Nephron progenitor cell (in vitro differentiated cells): ENCODE data around the gene SPTBN4.

Source experiments
- DNase-seq: peaks from one replicate; pipeline ENCODE4 v3.0.0; 2021
- H3K27ac Mint-ChIP-seq: 2 replicates; pipeline ENCODE4 v1.8.0; 2021; ENCODE audit warnings: mild to moderate bottlenecking, moderate library complexity, mixed read lengths
- H3K27me3 Mint-ChIP-seq: 2 replicates; pipeline ENCODE4 v1.8.0; 2021; ENCODE audit warnings: mild to moderate bottlenecking, low read depth, mixed read lengths; ENCODE audit not compliant: poor library complexity
- H3K36me3 Mint-ChIP-seq: 2 replicates; pipeline ENCODE4 v1.8.0; 2021; ENCODE audit warnings: low read depth, mixed read lengths
- H3K4me1 Mint-ChIP-seq: 2 replicates; pipeline ENCODE4 v1.8.0; 2021; ENCODE audit warnings: mixed read lengths
- H3K4me3 Mint-ChIP-seq: 2 replicates; pipeline ENCODE4 v1.8.0; 2021; ENCODE audit warnings: mild to moderate bottlenecking, moderate library complexity, mixed read lengths
- H3K9me3 Mint-ChIP-seq: 2 replicates; pipeline ENCODE4 v1.8.0; 2021; ENCODE audit warnings: mild to moderate bottlenecking, moderate library complexity, mixed read lengths
- CTCF ChIP-seq: fragments of 200-600 bp; sonication (generic); IDR thresholded peaks from 2 replicates; pipeline ENCODE4 v1.5.0; 2021; ENCODE audit warnings: antibody characterized with exemption

SPTBN4 gene

GRCh38 chr19:40549007-40549708, 82.4 kb downstream of the SPTBN4 start:
- Mint-ChIP-seq H3K36me3 (no peaks in the 10 kb centered on the region), H3K27me3 (peaks cover 86% of the 10 kb centered on the region), H3K4me3 (peak overlapping the region; percentile 36), H3K4me1 (no peaks in the 10 kb centered on the region), H3K9me3 (peaks cover 10% of the 10 kb centered on the region), H3K27ac (no peak overlapping the region)
- TF ChIP-seq CTCF = peak; percentile 42
- peak; percentile 92 for DNase-seq

DNA sequence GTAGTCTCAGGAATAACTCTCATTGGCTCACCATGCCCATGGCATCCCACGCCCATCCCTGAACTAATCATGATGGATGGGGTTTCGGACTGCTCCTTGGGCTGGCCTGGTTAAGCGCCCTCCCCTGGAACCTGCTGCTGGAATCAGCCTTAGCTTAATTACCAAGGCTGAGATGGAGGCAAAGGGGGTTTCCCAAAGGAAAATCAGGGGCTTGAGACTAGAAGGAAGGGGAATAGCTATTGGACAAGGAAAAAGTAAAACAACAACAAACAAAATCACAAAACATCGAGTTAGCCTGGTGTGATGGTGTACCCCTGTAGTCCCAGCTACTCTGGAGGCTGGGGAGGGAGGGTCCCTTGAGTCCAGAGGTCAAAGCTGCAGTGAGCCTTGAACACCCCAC, 84.2 kb downstream of the SPTBN4 start:
- no peaks in the 10 kb centered on the region for H3K4me1 Mint-ChIP-seq
- no peak overlapping the region for H3K4me3 Mint-ChIP-seq
- no peaks in the 10 kb centered on the region for H3K36me3 Mint-ChIP-seq
- H3K27ac Mint-ChIP-seq = no peak overlapping the region
- peaks cover 96% of the 10 kb centered on the region for H3K27me3 Mint-ChIP-seq
- no peak for TF ChIP-seq CTCF
- H3K9me3 Mint-ChIP-seq = peaks cover 10% of the 10 kb centered on the region
- DNase-seq = no peak

DNA sequence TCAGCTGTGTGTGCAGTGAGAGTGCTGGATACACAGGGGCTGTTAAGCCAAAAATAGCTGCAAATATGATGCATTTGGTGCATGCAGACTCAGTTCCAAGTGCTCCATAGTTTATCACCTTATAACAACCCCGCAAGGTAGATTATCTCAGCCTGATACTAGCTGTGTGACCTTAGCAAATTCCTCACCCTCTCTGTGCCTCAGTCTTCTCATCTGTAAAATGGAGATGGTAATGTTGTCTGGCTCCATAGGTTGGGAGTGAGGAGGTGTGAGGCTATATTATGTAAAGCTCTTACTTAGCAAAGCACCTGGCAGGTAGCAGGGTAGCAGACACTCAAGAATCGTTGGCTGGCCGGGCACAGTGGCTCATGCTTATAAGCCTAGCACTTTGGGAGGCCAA, 86.0 kb downstream of the SPTBN4 start:
- Mint-ChIP-seq H3K4me3 (no peak overlapping the region), H3K36me3 (no peaks in the 10 kb centered on the region), H3K9me3 (no peaks in the 10 kb centered on the region), H3K27me3 (peaks cover 98% of the 10 kb centered on the region), H3K4me1 (no peaks in the 10 kb centered on the region), H3K27ac (no peak overlapping the region)
- TF ChIP-seq CTCF = no peak
- DNase-seq = no peak

- Mint-ChIP-seq H3K27ac (no peak overlapping the region), H3K36me3 (no peaks in the 10 kb centered on the region), H3K9me3 (no peaks in the 10 kb centered on the region), H3K27me3 (peaks cover 94% of the 10 kb centered on the region), H3K4me1 (no peaks in the 10 kb centered on the region), H3K4me3 (no peak overlapping the region)
- DNase-seq = peak; percentile 42
- no peak for TF ChIP-seq CTCF
Measured at GRCh38 chr19:40553885-40554857, 87.4 kb downstream of the SPTBN4 start.

DNA sequence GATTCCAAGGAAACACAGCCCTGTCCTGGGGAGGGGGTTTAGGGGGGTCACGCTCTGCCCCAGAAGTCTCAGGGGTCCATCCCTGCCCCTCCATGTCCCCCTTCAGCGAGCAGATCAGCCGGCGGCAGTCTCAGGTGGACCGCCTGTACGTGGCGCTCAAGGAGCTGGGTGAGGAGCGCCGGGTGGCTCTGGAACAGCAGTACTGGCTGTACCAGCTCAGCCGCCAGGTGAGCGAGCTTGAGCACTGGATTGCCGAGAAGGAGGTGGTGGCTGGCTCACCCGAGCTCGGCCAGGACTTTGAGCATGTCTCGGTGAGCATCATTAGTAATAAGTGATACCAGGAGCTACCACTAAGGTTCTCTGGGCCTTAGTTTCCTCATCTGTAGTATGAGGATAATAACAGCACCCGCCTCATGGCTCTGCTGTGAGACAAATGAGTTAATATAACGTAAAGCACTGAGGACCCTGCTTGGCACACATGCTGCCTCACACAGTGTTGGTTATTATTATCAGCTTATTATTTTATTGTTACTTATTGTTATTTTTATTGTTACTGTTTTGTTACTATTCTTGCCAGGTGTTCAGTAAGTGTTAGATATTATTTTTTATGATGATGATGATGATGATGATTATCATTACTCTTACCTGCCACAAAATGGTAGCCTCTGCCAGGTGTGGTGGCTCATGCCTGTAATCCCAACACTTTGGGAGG, 89.3 kb downstream of the SPTBN4 start:
- no peaks in the 10 kb centered on the region for H3K36me3 Mint-ChIP-seq
- H3K27me3 Mint-ChIP-seq = peaks cover 90% of the 10 kb centered on the region
- no peak for TF ChIP-seq CTCF
- no peaks in the 10 kb centered on the region for H3K4me1 Mint-ChIP-seq
- DNase-seq = no peak
- no peak overlapping the region for H3K27ac Mint-ChIP-seq
- H3K4me3 Mint-ChIP-seq = no peak overlapping the region
- no peaks in the 10 kb centered on the region for H3K9me3 Mint-ChIP-seq
